HuH-7 (cell line): Measurements from ENCODE around the gene SAXO2.
"Not testable (repeated sequence)": the region's sequence is repeated elsewhere in the genome, so short reads cannot be mapped to it uniquely, and the experiment has no call there.

Experiments
- DNase-seq: peaks from one replicate; pipeline ENCODE4 v3.0.0; 2011; ENCODE audit warnings: low spot score

SAXO2 gene

DNA sequence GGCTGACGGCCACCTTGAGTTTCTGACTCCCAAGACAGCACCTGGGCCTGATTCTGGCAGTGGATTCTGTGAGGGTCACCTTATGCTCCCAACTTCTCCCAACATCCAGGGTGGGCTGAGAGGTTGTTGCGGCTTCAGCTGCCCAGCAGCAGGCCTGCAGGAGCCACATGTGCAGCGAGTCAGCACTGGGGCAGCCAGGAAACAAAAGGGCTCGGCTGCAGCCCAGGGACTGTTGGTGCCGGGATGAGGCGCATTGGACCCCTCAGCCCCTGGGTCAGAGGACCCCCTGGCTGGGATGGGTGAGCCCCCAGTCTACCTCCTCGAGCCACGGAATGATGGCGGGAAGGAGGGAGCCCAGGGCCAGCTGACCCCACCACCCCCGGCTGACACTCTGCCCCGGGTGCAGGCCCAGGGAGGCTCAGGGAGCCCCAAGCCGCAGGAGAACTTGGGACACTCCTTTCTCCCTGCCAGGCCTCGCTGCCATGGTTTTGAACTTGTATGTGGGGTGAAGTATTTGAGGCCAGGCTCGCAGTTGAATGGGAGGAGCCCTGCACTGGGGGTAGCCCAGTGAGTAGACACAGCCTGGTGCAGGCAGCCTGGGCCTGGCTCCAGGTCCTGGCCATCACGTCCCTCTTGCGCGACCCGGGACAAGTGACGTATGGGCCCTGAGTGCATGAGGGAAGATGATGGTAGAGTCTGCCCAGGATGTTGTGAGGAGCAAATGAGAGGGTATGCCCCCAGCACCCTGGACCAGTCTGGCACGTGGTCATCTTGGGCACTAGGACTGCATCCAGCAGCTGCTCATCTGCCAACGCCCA, 51.5 kb downstream of the SAXO2 start:
- DNase-seq = not testable (repeated sequence)

- no peak for DNase-seq
Measured at GRCh38 chr15:82314769-82315518, 52.3 kb downstream of the SAXO2 start.

DNA sequence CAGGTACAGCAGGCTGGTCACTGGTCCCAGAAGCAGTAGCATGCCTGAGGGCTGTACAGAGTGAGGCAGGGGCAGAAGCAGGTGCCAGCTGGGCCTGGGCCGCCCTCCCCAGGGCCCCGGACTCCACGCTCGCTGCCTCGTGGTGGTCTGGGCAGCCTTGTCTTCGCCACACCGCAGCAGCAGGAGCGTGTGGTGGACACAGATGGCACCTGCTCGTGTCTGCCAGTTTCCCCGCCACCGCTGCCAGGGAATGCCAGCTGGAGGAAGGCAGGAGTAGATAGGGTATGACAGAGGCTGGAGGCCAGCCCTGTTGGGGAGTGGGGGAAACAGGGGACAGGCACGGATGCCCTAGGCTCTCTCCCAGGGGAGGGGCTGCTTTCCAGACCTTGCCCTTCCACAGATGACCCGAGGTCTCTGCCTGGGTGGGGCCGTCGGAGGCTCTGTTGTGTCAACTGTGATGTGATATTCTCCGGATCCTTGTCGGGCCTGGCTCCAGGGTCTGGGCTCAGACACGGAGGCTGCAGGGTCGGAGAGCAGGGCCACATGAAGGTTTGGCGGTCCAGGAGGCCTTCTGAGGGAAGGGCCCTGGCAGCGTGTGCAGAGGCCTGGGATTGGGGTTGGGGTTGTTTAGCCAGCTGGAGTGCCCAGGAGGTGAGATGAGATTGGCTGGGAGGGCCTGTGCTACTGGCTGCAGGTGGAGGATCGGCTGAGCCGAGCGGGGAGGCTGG, 53.1 kb downstream of the SAXO2 start:
- no peak for DNase-seq

DNA sequence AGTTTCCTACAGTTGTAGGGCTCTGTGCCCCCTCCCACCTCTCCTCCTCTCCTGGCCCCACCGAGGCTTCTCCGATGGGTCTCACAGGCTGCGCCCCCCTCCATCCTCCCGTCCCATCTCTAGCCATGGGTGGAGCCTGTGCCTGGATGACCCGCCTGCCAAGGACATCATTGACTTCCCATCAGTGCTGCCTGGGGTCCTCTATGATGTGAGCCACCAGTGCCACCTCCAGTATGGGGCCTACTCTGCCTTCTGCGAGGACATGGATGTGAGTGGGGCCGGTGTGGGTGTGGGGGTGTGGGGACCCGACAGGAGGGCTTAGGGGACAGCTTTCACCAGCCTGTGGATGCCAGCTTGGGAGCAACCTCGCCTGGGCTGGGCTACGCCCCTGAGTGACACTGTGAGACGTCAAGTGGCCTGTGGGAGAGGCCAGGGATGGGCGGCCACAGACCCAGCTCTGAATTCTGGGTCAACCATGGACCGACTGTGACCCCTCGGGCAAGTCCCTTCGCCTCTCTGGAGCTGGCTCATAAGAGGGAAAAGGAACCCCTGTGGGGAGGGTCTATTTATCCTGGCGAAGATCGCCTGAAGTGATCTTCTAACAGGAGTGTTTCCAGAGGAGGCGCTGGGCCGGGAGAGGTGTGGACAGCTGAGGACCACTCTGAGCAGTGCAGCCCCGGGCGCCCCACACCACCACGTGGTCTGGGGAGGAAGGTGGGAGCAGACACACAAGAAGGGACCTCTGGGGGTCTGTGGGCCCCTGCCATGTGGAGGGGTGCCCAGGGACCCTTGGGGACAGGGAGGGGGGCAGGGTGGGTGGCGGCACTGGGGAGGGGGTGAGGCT, 53.9 kb downstream of the SAXO2 start:
- DNase-seq = not testable (repeated sequence)

DNA sequence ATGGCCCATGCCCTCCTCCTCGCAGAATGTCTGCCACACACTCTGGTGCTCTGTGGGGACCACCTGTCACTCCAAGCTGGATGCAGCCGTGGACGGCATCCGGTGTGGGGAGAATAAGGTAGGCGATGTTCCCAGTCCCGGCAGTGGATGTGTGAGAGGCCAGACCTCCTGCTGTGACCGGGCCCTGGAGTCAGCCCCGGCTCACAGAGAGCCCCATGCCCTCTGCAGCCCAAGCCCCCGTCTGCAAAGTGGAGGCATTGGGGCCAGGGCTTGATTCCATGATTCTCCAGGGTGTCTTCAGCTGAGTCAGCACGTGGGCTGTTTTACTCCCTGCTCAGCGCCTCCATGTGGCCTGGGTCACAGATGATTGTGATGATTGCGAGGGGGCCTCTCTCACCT, 54.5 kb downstream of the SAXO2 start:
- no peak for DNase-seq

DNA sequence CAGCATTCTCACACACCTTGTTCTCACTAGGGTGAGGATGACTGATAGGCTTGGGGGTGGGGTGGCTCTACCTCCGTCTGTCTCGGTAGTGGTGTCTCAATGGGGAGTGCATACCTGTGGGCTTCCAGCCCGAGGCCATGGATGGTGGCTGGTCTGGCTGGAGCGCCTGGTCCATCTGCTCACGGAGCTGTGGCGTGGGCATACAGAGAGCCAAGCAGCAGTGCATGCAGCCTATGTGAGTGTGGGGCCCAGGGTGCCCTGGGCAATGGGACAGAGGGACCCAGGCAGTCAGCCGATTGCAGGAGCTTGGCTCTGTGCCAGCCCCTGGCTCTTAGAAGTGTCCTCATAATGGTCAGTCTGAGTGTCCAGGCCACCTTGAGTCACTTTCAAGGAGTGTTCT, 54.9 kb downstream of the SAXO2 start:
- DNase-seq = not testable (repeated sequence)

- not testable (repeated sequence) for DNase-seq
Measured at GRCh38 chr15:82318281-82318680, 55.7 kb downstream of the SAXO2 start.

DNA sequence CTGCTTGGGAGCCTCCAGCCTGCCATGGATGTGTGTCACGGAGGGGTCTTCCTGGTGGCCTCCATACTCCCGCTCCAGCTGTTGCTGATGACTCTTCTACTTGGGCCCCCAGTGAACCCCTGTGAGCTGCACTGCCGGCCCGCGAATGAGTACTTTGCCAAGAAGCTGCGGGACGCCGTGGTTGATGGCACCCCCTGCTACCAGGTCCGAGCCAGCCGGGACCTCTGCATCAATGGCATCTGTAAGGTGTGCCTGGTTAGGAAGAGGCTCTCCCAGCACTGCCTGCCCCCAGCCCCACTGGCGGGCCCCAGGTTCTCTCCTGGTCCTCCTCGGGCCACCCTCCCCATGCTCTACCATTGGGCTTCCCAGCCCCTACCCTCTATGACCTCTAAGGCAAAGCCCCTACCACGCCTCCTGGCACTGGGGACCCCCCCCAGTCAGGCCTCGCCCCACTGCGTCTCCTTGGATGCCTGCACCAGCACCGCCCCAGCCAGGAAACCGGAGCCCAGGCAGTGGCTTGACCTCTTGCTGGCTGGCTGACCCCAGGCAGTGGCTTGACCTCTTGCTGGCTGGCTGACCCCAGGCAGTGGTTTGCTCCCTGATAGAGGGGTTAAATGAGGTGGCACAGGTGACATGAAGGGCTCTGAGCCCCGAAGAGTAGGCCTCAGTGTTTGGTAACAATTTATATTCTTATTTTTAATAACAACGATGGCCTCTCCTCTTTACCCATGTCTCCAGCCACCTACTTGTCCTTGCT, 57.1 kb downstream of the SAXO2 start:
- DNase-seq = not testable (repeated sequence)

DNA sequence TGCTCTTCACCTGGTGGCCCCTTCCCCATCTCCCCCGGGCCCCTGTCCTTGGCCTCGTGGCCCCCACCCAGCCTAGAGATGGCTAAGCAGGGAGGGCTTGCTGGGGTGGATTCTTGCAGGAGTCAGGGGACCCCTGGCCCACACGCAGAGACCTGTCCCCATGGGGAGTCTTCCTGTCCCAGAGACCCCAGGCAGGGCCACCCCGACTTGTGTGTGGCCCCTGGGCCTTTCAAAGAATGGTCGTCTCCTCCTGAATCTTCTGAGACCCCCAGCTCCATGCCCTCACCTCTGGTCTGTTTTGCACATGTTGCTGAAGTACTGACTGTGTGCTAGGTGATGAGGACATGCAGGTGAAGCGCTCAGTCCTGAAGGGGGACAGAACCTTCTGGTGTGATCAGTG, 58.2 kb downstream of the SAXO2 start:
- DNase-seq = not testable (repeated sequence)

DNA sequence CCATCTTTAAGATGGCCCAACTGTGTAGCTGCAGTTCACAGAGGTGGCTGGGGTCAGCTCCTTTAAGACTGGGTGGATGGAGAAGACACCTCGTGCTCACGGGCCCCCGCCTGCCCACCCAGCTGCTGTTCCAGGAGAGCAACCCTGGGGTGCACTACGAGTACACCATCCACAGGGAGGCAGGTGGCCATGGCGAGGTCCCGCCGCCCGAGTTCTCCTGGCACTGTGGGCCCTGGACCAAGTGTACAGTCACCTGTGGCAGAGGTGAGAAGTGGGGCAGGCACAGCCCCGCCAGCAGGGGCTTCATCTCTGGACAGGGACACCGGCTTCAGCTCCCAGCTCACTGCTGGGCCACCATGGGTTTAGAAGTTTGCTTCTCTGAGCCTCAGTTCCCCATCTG, 59.9 kb downstream of the SAXO2 start:
- not testable (repeated sequence) for DNase-seq

DNA sequence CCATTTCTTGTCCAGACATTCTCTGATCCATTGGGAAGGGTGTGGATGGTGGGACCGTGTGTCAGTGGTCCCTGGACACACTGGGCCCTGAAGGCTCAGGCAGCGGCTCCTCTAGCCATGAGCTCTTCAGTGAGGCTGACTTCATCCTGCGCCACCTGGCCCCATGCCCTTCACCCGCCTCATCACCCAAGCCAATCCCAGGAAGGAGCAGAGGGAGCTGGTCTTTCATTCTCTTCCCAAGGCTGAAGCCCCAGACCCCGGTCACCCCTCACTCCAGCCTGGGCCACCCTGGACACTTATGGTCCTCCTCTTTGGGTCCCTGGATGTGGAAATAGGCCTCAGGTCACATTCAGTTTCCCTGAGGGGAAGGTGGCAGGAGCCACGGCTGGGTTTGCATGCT, 62.2 kb downstream of the SAXO2 start:
- DNase-seq = not testable (repeated sequence)

DNA sequence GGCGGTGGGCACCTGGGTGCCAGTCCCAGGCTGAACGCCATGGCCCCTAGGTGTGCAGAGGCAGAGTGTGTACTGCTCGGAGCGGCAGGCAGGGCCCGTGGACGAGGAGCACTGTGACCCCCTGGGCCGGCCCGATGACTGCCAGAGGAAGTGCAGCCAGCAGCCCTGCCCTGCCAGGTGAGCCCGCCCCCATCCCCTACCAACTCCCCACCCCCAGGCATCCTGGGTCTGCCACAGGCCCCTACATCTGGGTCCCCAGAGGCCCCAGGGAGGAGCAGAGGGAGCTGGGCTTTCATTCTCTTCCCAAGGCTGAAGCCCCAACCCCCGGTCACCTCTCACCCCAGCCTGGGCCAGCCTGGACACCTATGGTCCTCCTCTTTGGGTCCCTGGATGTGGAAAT, 63.0 kb downstream of the SAXO2 start:
- not testable (repeated sequence) for DNase-seq

- DNase-seq = not testable (repeated sequence)
Measured at GRCh38 chr15:82326896-82327295, 64.3 kb downstream of the SAXO2 start.

DNA sequence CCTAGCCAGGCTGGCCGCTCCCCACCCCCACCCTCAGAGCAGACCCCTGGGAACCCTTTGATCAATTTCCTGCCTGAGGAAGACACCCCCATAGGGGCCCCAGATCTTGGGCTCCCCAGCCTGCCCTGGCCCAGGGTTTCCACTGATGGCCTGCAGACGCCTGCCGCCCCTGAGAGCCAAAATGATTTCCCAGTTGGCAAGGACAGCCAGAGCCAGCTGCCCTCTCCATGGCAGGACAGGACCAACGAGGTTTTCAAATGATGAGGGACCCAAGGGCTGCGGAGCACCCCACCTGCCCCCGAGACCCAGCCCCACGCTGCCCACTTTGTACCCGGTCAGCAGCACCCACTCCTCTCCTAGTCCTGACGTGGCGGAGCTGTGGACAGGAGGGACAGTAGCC, 64.8 kb downstream of the SAXO2 start:
- DNase-seq = not testable (repeated sequence)

DNA sequence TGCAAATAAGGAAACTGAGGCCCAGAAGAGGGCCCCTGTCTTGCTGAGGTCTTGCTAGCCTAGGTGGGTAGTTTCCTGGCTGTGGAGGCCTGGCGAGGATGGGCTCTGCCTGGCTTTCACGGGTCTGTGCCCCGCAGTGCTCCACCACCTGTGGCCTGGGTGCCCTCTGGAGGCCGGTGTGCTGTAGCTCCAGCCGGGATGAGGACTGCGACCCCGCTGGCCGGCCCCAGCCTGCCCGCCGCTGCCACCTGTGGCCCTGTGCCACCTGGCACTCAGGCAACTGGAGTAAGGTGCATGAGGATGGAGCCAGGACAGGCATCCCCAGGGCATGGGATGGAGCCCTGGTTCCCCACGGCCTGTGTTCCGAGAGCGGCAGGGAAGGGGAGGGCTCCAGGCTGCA, 66.4 kb downstream of the SAXO2 start:
- DNase-seq = not testable (repeated sequence)

- DNase-seq = not testable (repeated sequence)
Measured at GRCh38 chr15:82330921-82331320, 68.3 kb downstream of the SAXO2 start.

DNA sequence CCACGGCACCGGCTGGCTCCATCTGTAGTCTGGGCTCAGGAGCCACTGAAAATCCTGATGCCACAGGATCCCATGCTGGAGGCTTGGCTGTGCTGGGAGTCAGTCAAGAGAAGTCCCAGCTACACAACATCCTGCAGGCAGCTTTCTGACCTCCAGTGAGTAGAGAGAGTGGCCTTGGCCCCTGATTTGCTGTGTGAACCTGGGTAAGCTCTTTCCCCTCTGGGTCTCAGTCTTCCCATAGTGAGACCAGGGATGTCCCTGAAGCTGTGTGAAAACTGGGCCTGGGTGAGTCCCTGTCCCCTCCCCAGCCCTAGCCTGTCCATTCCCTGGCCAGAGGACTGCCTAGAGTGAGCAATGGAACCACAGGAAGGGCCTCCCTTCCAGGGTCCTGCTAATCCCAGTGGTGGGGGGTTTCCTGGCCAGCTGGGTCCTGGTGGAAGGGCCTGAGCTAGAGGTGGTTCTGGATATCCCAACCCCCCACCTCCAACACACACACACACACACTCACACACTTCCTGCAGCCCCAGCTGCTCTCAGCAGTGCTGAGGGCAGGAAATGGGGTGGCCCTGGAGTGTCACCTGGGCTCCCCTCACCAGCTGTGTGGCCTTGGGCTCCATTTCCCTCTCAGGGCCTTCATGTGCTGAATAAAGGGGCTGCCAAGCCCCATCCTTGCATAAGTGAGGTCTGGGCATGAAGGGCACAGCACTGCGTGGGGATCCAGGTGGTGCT, 69.1 kb downstream of the SAXO2 start:
- not testable (repeated sequence) for DNase-seq

- not testable (repeated sequence) for DNase-seq
Measured at GRCh38 chr15:82332711-82333602, 70.3 kb downstream of the SAXO2 start.
